ENCODE data around the gene SDK1.

Gene SDK1

DNA sequence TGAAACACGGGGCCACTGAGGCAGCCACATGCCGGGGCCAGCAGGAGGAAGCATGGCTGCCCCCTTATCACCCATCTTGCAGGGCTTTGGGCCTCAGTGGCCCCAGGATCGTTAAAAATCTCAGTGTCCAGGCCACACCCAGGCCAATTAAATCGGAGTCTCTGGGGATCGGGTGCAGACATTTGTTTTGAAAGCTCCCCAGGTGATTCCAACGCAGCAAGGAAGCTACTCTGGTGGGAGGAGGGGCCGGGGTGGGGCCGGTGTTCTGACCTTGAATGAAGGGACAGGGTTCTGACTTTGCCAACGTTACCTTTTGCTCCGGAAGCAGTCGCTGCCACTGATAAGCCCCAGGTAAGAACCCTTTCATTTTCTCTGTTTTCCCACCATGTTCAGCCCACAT is 968.7 kb downstream of the SDK1 start:
- Histone ChIP-seq H3K4me3 (ENCODE audit: low read length) (no peak overlapping the region), H3K36me3 (ENCODE audit: control insufficient read depth, insufficient read depth, low read length) (no peaks in the 10 kb centered on the region), H3K27me3 (ENCODE audit: control insufficient read depth, insufficient read depth, low read length) (no peaks in the 10 kb centered on the region), H3K4me1 (ENCODE audit: control insufficient read depth, insufficient read depth, low read length) (no peaks in the 10 kb centered on the region), H3K9ac (ENCODE audit: low read length) (no peak overlapping the region), H3K9me3 (ENCODE audit: control insufficient read depth, low read length) (no peaks in the 10 kb centered on the region)

DNA sequence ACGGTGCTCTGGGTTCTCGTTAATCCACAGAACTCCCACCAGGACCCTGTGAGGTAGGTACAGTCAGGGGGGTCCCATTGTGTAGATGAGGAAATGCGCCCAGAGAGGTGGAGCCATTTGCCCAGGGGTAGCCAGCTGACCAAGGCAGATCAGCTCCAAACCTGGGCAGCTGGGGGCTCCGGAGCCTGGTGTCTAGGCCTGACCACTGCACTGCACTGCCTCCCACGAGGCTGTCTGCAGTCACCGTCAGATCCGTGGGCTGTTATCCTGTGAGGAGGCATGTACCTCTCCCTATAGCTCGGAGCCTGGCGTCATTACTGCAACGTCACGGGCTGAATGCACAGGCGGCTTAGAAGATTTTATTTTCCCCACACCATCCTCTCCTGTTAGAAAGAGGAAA is 969.2 kb downstream of the SDK1 start:
- no peak overlapping the region for H3K4me3 ChIP-seq (ENCODE audit: low read length)
- H3K9ac ChIP-seq (ENCODE audit: low read length) = no peak overlapping the region
- H3K36me3 ChIP-seq (ENCODE audit: control insufficient read depth, insufficient read depth, low read length) = no peaks in the 10 kb centered on the region
- no peaks in the 10 kb centered on the region for H3K9me3 ChIP-seq (ENCODE audit: control insufficient read depth, low read length)
- no peaks in the 10 kb centered on the region for H3K27me3 ChIP-seq (ENCODE audit: control insufficient read depth, insufficient read depth, low read length)
- no peaks in the 10 kb centered on the region for H3K4me1 ChIP-seq (ENCODE audit: control insufficient read depth, insufficient read depth, low read length)

DNA sequence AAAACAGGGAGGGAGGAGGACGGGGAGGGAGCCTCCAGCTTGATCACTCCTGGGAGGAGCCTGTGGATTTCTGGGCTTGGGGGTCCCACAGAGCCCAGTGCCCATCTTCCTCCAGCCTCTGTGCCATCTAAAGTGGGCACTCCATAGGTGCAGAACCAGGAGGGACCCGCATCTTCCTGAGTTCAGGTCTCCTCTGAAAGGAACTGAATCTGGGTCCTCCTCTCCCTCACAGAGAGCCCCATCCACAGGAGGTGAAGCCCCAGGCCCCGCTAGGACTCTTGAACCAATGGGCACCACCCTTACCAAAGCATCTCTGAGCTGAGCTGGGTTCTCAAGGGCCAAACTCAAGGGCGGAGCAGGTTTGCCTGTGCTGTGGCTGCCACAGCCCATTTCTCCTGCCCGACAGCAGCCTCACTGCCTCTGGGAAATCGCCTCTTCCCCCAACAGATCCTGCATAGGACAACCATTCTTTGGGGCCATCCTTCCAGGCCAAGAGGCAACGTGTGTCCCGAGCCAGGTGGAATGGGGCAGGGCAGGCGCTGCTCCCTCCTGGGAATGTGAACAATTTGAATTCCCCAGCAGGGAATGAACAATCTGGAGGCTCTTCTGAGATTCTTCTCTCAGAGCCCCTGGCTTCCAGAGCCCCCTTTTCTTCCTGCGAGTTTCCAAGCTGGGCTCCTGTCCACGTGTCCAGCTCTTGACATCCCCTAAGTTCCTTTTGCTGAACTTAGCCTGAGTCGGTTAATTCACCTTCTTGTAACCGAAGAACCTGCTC is 970.1 kb downstream of the SDK1 start:
- Histone ChIP-seq H3K36me3 (ENCODE audit: control insufficient read depth, insufficient read depth, low read length) (no peaks in the 10 kb centered on the region), H3K27me3 (ENCODE audit: control insufficient read depth, insufficient read depth, low read length) (no peaks in the 10 kb centered on the region), H3K9ac (ENCODE audit: low read length) (no peak overlapping the region), H3K9me3 (ENCODE audit: control insufficient read depth, low read length) (no peaks in the 10 kb centered on the region), H3K4me1 (ENCODE audit: control insufficient read depth, insufficient read depth, low read length) (no peaks in the 10 kb centered on the region), H3K4me3 (ENCODE audit: low read length) (no peak overlapping the region)

DNA sequence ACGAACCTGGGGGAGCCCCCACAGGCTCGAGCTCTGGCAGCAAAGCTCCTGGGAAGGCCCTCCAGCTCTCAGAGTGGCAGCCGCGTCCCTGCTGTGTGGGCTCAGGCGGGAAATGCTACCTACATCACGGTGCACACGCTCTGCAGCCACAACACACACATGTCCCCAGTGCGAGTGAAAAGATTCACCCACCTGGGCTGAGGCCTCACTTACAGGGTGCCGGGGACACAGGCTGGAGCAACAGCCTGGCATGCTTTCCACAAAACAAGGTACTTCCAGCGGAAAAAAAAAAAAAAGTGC is 970.6 kb downstream of the SDK1 start:
- Histone ChIP-seq H3K9me3 (ENCODE audit: control insufficient read depth, low read length) (no peaks in the 10 kb centered on the region), H3K36me3 (ENCODE audit: control insufficient read depth, insufficient read depth, low read length) (no peaks in the 10 kb centered on the region), H3K9ac (ENCODE audit: low read length) (no peak overlapping the region), H3K27me3 (ENCODE audit: control insufficient read depth, insufficient read depth, low read length) (no peaks in the 10 kb centered on the region), H3K4me3 (ENCODE audit: low read length) (no peak overlapping the region), H3K4me1 (ENCODE audit: control insufficient read depth, insufficient read depth, low read length) (no peaks in the 10 kb centered on the region)

DNA sequence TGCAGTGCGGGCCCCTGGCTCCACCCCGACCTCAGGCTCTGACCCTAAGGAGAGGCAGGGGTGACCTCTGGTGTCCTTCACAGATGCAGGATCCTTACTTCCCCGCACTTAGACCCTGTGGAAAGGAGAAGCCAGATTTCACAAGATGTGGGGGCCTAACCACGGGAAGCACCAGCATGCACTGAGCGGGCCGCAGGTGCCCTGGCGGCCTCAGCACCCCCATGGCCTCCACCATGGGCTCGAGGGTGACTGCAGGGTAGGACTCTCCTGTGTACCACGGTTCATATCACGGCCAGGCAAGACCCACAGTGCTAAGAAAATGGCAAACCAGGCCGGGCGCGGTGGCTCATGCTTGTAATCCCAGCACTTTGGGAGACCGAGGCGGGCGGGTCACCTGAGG is 971.1 kb downstream of the SDK1 start:
- Histone ChIP-seq H3K36me3 (ENCODE audit: control insufficient read depth, insufficient read depth, low read length) (no peaks in the 10 kb centered on the region), H3K9ac (ENCODE audit: low read length) (no peak overlapping the region), H3K27me3 (ENCODE audit: control insufficient read depth, insufficient read depth, low read length) (no peaks in the 10 kb centered on the region), H3K4me3 (ENCODE audit: low read length) (no peak overlapping the region), H3K9me3 (ENCODE audit: control insufficient read depth, low read length) (no peaks in the 10 kb centered on the region), H3K4me1 (ENCODE audit: control insufficient read depth, insufficient read depth, low read length) (no peaks in the 10 kb centered on the region)

DNA sequence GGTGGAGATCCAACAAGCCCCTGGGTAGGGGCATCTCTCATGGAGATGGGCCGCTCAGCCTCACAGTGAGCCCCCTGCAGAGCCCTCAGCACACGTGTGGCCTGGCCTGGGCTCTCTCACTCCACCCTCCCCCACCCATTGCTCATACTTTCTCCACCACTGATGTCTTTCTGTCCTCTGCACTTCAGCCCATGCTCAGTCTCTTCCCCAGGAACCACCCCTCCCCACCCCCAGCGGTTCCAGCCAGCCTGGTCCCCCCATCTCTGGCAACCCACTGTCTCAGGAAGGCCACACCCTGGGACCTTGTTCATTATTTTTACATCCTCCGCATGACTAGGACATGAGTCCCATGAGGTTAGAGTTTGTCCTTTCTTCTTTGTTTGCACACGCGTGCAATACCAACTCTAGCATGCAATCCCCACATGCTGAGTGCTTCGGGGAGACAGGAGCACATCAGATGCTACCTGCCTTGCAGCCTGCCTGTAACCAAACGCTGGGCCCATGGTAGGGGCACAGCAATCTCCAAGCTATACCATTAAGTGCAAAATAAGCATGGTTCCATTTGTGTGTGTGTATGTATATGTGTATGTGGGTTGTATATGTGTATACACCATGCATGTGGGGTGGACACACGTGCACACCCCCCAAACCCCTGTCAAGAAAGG is 972.6 kb downstream of the SDK1 start:
- no peaks in the 10 kb centered on the region for H3K4me1 ChIP-seq (ENCODE audit: control insufficient read depth, insufficient read depth, low read length)
- no peak overlapping the region for H3K9ac ChIP-seq (ENCODE audit: low read length)
- no peaks in the 10 kb centered on the region for H3K9me3 ChIP-seq (ENCODE audit: control insufficient read depth, low read length)
- H3K36me3 ChIP-seq (ENCODE audit: control insufficient read depth, insufficient read depth, low read length) = no peaks in the 10 kb centered on the region
- no peak overlapping the region for H3K4me3 ChIP-seq (ENCODE audit: low read length)
- H3K27me3 ChIP-seq (ENCODE audit: control insufficient read depth, insufficient read depth, low read length) = no peaks in the 10 kb centered on the region

DNA sequence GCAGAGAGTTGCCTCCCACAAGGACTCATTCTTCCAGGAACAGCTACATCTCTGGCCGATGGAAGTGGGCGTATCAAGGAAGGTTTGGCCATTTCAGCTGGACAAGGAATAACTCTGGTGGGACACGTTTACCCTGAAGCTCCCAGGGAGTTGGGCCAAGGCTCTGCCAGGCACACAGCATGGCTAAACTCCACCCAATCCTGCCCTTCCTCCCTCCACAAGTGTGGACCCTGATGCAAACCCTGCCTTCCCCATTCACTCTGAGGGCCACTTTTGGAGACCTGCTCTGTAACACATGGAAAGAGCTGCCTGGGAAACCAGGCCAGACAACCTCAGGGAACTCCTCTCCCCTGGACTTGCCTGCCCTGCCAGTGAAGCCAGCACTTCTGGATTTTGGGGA is 973.2 kb downstream of the SDK1 start:
- Histone ChIP-seq H3K36me3 (ENCODE audit: control insufficient read depth, insufficient read depth, low read length) (no peaks in the 10 kb centered on the region), H3K27me3 (ENCODE audit: control insufficient read depth, insufficient read depth, low read length) (no peaks in the 10 kb centered on the region), H3K4me3 (ENCODE audit: low read length) (no peak overlapping the region), H3K9ac (ENCODE audit: low read length) (no peak overlapping the region), H3K9me3 (ENCODE audit: control insufficient read depth, low read length) (no peaks in the 10 kb centered on the region), H3K4me1 (ENCODE audit: control insufficient read depth, insufficient read depth, low read length) (no peaks in the 10 kb centered on the region)

DNA sequence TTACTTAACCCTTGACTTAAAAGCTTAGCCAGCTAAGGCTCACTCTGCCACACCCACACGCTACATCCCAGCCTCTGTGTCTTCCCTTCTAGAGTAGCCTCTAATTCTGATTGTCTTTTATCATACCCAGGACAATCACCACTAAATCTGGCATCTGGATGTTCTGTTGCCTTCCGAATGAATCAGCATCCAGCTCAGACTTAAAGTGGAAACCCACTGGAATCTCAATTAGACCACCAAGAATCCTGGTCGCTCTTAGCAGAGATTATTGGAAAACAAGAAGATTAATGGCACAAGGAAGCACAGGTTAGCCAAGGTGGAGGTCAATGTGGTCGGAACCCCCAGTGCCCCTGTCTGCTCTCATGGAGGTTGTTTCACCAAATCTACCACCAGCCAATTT is 976.9 kb downstream of the SDK1 start:
- Histone ChIP-seq H3K36me3 (ENCODE audit: control insufficient read depth, insufficient read depth, low read length) (no peaks in the 10 kb centered on the region), H3K9ac (ENCODE audit: low read length) (no peak overlapping the region), H3K4me1 (ENCODE audit: control insufficient read depth, insufficient read depth, low read length) (no peaks in the 10 kb centered on the region), H3K4me3 (ENCODE audit: low read length) (no peak overlapping the region), H3K27me3 (ENCODE audit: control insufficient read depth, insufficient read depth, low read length) (no peaks in the 10 kb centered on the region), H3K9me3 (ENCODE audit: control insufficient read depth, low read length) (no peaks in the 10 kb centered on the region)

DNA sequence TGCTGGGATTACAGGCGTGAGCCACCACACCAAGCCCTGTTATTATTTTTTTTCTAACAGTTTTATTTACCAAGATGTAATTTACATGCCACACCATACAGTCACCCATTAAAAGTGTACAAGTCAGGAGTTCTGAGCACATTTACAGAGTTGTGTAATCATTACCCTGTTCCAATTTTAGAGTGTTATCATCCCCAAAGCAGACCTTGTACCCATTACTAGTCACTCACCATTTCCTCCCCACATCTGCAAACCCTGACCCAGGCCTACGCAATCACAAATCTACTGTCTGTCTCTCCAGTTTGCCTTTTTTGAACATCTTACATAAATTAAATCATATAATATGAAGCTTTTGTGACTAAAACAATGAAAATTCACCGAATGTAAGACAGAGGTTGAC is 978.2 kb downstream of the SDK1 start:
- Histone ChIP-seq H3K36me3 (ENCODE audit: control insufficient read depth, insufficient read depth, low read length) (no peaks in the 10 kb centered on the region), H3K27me3 (ENCODE audit: control insufficient read depth, insufficient read depth, low read length) (no peaks in the 10 kb centered on the region), H3K9me3 (ENCODE audit: control insufficient read depth, low read length) (no peaks in the 10 kb centered on the region), H3K4me1 (ENCODE audit: control insufficient read depth, insufficient read depth, low read length) (no peaks in the 10 kb centered on the region), H3K4me3 (ENCODE audit: low read length) (no peak overlapping the region), H3K9ac (ENCODE audit: low read length) (no peak overlapping the region)

DNA sequence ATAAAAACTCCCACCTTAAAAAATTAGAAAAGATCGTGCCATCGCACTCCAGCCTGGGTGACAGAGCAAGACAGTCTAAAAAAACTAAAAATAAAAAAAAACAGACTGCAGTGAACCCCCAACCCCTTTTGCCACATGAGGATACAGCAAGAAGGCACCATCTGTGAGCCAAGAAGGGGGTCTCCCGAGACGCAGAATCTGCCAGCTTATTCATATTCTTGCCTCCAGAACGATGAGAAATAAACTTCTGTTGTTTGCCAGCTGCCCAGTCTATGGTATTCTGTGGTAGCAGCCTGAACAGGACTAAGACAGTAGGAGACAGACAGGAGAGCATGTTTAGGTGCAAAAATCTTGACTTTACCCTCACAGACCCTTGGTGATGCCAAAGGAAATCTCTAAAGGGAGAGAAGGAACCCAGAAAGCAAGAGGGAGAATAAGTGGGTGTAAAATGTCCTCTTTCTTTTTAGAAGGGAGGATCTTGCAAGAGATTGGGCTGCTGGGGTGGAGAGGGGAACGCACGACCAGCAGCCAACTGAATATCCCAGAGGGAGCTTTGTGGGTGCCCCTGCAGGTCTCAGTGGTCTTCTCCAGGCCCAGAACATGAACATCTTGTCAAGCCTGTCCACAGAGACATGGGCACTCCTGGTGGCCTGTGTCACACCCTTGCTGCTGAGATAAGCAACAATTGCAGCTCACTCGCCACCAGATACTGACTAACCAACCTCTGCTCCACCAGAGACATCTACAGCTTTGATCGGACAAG is 980.4 kb downstream of the SDK1 start:
- no peaks in the 10 kb centered on the region for H3K9me3 ChIP-seq (ENCODE audit: control insufficient read depth, low read length)
- H3K4me3 ChIP-seq (ENCODE audit: low read length) = no peak overlapping the region
- no peaks in the 10 kb centered on the region for H3K36me3 ChIP-seq (ENCODE audit: control insufficient read depth, insufficient read depth, low read length)

DNA sequence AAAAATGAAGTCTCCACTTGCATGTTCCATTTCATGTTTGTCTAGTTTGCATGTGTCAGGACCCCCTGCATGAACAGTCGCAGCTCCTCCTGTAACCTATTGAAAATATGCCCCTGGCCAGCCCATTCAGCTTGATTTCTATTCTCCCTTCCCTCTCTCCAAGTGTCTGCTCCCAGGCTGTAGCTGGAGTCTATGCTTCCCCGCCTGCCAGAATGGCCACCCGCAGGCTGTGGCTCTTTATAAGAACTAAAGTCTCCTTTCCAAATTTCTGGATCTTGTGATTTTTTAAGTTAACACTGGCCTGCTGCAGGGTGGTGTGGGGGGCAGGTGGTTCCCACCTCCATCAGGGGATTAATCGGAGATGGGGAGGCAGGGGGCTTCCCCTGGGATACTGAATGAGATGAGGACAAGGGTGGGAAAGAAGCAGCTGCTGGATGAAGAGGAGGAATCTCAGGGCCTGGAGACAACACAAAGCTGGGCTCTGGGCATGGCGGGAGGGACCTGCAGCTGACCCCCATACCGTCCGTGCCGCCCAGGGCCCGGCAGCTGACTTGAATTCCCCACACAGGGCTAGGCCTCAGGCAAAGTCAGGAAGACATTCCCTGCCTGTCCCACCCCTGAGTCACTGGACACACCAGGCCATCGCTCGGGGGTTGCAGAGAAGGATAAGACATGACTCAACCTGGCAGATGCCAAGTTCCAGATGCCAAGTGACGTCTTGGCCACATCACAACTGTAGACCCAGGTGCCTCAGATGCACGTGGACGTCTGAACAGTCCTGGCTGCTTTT is 981.6 kb downstream of the SDK1 start:
- H3K9me3 ChIP-seq (ENCODE audit: control insufficient read depth, low read length) = no peaks in the 10 kb centered on the region
- no peaks in the 10 kb centered on the region for H3K36me3 ChIP-seq (ENCODE audit: control insufficient read depth, insufficient read depth, low read length)
- H3K27me3 ChIP-seq (ENCODE audit: control insufficient read depth, insufficient read depth, low read length) = no peaks in the 10 kb centered on the region
- H3K4me1 ChIP-seq (ENCODE audit: control insufficient read depth, insufficient read depth, low read length) = no peaks in the 10 kb centered on the region
- H3K9ac ChIP-seq (ENCODE audit: low read length) = no peak overlapping the region
- H3K4me3 ChIP-seq (ENCODE audit: low read length) = no peak overlapping the region

More for the DNA sequence above, 980.4 kb downstream of the SDK1 start:
- H3K27me3 ChIP-seq (ENCODE audit: control insufficient read depth, insufficient read depth, low read length) = no peaks in the 10 kb centered on the region
- no peaks in the 10 kb centered on the region for H3K4me1 ChIP-seq (ENCODE audit: control insufficient read depth, insufficient read depth, low read length)
- no peak overlapping the region for H3K9ac ChIP-seq (ENCODE audit: low read length)

DNA sequence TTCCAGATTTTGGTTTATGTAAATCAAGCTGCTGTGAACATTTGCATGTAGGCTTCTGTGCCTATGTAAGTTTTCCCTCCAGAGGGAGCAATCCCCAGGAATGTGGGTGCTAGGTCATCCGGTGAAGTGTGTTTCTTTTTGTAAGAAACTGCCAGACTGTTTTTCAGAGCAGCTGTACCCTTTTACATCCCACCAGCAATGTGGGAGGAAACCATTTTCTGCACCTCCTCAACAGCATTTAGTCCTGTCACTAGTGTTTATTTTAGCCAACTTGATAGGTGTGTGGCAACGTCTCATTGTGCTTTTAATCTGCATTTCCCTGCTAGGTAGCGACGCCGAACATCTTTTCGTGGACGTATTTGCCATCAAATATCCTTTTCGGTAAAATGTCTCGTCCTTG is 985.3 kb downstream of the SDK1 start:
- H3K27me3 ChIP-seq (ENCODE audit: control insufficient read depth, insufficient read depth, low read length) = no peaks in the 10 kb centered on the region
- no peak overlapping the region for H3K4me3 ChIP-seq (ENCODE audit: low read length)
- H3K9ac ChIP-seq (ENCODE audit: low read length) = no peak overlapping the region
- H3K9me3 ChIP-seq (ENCODE audit: control insufficient read depth, low read length) = no peaks in the 10 kb centered on the region
- no peaks in the 10 kb centered on the region for H3K36me3 ChIP-seq (ENCODE audit: control insufficient read depth, insufficient read depth, low read length)
- H3K4me1 ChIP-seq (ENCODE audit: control insufficient read depth, insufficient read depth, low read length) = no peaks in the 10 kb centered on the region

Measured in mucosa of stomach (tissue), 1 donor.